Breast epithelium (tissue), 3 donors: ENCODE data around the gene METTL5.

Experiments used
- POLR2A ChIP-seq: fragments of 450-650 bp; IDR thresholded peaks from one replicate; pipeline ENCODE4 v1.6.1; 2016; ENCODE audit warnings: antibody characterized with exemption, mild to moderate bottlenecking, moderate library complexity
- TF ChIP-seq, protein P1 (sequence below), 3 donors: fragments of 450-650 bp; IDR thresholded peaks; one replicate each; pipeline ENCODE4 v1.5.1; 2016 to 2017; ENCODE audit warnings: antibody characterized with exemption in 3 of 3, mild to moderate bottlenecking in 3 of 3, moderate library complexity in 3 of 3

DNA sequence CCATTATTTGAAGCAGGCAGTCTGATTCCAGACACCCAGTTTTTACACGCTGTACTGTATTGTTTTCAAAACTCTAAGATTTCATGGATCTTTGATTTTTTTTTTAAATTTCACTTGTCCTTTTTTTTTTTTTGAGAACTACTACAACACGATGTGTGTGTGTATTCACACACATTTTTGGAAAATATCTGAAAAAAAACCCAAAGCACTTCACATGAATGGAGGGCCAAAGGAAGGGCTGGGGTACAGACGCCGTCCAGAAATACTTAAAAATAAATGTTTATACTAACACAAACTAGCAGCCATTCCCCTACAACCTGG lies 26.3 kb downstream of the METTL5 start:
- TF ChIP-seq, protein P1, sequence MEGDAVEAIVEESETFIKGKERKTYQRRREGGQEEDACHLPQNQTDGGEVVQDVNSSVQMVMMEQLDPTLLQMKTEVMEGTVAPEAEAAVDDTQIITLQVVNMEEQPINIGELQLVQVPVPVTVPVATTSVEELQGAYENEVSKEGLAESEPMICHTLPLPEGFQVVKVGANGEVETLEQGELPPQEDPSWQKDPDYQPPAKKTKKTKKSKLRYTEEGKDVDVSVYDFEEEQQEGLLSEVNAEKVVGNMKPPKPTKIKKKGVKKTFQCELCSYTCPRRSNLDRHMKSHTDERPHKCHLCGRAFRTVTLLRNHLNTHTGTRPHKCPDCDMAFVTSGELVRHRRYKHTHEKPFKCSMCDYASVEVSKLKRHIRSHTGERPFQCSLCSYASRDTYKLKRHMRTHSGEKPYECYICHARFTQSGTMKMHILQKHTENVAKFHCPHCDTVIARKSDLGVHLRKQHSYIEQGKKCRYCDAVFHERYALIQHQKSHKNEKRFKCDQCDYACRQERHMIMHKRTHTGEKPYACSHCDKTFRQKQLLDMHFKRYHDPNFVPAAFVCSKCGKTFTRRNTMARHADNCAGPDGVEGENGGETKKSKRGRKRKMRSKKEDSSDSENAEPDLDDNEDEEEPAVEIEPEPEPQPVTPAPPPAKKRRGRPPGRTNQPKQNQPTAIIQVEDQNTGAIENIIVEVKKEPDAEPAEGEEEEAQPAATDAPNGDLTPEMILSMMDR (IDR thresholded peaks at IDR 0.05) = no peak
- no peak for TF ChIP-seq POLR2A
